ENCODE results near the gene PRSS27.
"Not testable (repeated sequence)": the region's sequence is repeated elsewhere in the genome, so short reads cannot be mapped to it uniquely, and the experiment has no call there.

PRSS27 gene

GRCh38 chr16:2673066-2673999 is 46.7 kb downstream of the PRSS27 start:
- peak; percentile 88 to 93 for DNase-seq (ENCODE audit: low read depth in 2 of 2)

GRCh38 chr16:2671741-2672140 is 48.3 kb downstream of the PRSS27 start:
- DNase-seq (ENCODE audit: low read depth in 2 of 2) = no peak

DNA sequence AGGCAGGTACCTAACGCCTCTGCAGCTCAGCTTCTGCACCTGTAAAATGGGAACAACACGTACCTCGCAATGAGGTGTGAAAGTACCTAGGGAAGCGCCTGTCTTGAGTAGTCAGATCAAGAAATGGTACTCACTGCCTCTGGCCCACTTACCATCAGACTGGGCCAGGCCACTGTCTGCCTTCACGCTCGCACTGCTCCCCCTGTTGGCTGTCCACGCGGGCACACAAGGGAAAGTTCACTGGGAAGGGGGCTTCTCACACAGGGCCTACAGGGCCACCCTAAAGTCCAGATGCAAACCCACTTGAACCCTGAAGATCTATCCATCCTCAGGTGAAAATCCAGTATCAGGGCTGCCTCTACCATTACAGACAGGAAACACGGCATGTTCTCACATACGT is 48.8 kb downstream of the PRSS27 start:
- not testable (repeated sequence) for DNase-seq (ENCODE audit: low read depth in 2 of 2)

DNA sequence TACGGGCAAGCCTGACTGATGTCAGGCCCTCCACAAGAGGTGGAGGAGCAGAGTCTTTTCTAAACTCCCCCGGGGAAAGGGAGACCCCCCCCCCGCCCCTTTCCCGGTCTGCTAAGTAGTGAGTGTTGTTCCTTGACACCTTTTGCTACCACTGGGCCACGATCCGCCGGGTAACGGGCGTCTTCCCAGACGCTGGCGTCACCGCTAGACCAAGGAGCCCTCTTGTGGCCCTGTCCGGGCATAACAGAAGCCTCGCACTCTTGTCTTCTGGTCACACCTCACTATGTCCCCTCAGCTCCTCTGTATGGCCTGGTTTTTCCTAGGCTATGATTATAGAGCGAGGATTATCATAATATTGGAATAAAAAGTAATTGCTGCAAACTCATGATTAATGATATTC is 50.0 kb downstream of the PRSS27 start:
- peak; percentile 48 to 50 for DNase-seq (ENCODE audit: low read depth in 2 of 2)

- DNase-seq (ENCODE audit: low read depth in 2 of 2) = not testable (repeated sequence)
These were observed 50.4 kb downstream of the PRSS27 start for GRCh38 chr16:2669587-2669986.

DNA sequence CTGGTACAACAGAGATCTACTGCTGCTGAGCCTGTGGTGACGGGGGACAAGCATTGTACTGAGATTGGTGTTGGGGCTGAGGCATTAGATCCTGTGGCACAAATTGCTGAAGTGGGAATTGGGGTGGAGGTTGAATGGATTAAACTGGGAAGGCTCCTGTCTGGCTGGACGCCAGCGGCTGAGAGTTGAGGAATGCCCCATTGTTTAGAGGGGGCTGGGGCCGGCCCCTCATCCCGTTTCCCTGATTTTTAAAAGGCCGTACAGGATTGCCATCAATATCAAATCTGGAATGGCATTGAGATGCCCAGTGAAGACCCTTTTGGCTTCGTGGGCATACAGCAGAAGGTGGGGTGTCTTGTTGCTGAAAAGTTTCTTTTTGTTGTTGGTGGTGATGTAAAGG is 53.4 kb downstream of the PRSS27 start:
- not testable (repeated sequence) for DNase-seq (ENCODE audit: low read depth in 2 of 2)

DNA sequence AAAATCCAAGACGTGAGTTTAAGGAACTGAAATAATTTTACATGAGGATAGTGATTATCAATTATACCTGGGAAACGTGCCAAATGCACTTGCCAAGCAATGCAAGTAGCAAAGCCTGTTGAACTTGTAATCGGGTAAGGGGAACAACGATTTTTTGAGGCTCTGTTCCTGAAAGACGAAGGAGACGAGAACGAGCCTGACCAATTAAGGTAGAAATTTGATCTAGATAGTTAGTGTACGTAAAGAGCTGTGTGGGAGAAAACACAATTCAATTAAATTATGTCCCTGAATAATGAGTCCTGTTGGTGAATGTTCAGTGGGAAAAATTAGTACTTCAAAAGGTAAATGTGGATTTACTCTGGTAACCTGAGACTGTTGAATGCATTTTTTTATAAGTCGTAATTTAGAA is 55.4 kb downstream of the PRSS27 start:
- DNase-seq (ENCODE audit: low read depth in 2 of 2) = no peak

DNA sequence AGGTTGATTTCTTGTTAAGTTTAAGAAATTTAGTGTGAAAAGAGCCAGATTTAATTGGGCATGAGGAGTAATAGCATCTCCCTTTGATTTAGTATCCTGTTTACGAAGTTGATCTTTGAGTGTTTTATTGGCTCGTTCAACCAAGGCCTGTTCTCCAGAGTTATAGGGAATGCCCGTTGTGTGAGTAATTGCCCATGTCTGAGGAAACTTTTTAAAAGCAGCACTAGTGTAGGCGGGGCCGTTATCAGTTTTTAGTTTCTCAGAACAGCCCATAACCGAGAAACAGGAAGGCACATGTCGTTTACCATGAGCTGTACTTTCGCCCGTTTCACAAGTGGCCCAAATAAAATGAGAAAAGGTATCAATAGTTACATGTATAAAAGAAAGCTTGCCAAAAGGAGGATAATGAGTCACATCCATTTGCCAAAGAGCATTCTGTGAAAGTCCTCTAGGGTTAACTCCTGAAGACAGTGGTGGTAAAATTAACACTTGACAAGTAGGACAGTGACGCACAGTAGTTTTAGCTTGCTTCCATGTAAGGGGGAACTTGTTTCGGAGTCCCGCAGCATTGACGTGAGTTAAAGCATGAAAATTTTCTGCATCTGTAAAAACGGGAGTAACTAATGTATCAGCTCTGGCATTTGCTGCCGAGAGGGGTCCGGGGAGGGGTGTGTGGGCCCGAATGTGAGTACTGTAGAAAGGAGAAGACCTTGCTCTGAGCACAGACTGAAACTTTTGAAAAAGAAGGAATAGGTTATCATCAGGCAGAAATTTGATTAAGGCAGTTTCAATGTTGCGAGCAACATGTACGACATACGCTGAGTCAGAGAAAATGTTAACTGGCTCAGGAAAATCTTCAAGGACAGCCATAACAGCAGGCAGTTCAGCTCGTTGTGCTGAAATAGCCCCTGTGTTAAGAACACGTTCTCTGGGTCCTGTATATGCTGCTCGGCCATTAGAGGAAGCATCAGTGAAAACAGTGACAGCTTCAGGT is 56.2 kb downstream of the PRSS27 start:
- DNase-seq (ENCODE audit: low read depth in 2 of 2) = peak in 1 of 2 donors; percentile 43
